NCI-H510A treated with DMSO at 0.1 percent for 48 hours (cell line): ENCODE data around the gene SYT1.

Experiments used
- DNase-seq: peaks from one replicate; lab custom pipeline; 2025; lab: John Stamatoyannopoulos, UW

Gene SYT1

GRCh38 chr12:79441534-79441933 is 577.0 kb downstream of the SYT1 start:
- no peak for DNase-seq

GRCh38 chr12:79442396-79442795 is 577.8 kb downstream of the SYT1 start:
- no peak for DNase-seq

- DNase-seq = no peak
Observed at GRCh38 chr12:79444089-79444488, 579.5 kb downstream of the SYT1 start.

- DNase-seq = no peak
Observed at GRCh38 chr12:79448816-79449215, 584.2 kb downstream of the SYT1 start.

GRCh38 chr12:79451365-79451764 is 586.8 kb downstream of the SYT1 start:
- no peak for DNase-seq

- no peak for DNase-seq
Observed at GRCh38 chr12:79451978-79452377, 587.4 kb downstream of the SYT1 start.

GRCh38 chr12:79452906-79453305 is 588.3 kb downstream of the SYT1 start:
- no peak for DNase-seq

- no peak for DNase-seq
Observed at GRCh38 chr12:79453820-79454219, 589.2 kb downstream of the SYT1 start.

- DNase-seq = no peak
Observed at GRCh38 chr12:79454338-79454843, 589.8 kb downstream of the SYT1 start.

GRCh38 chr12:79455286-79455685 is 590.7 kb downstream of the SYT1 start:
- no peak for DNase-seq

GRCh38 chr12:79482323-79482722 is 617.7 kb downstream of the SYT1 start:
- DNase-seq = no peak

- no peak for DNase-seq
Observed at GRCh38 chr12:79482921-79483320, 618.3 kb downstream of the SYT1 start.

- no peak for DNase-seq
Observed at GRCh38 chr12:79486154-79486553, 621.6 kb downstream of the SYT1 start.

- no peak for DNase-seq
Observed at GRCh38 chr12:79487386-79488110, 623.0 kb downstream of the SYT1 start.
